AG09309 (cell line): ENCODE data around the gene FAM177A1.
"Not testable (repeated sequence)": the region's sequence is repeated elsewhere in the genome, so short reads cannot be mapped to it uniquely, and the experiment has no call there.

Source experiments
- DNase-seq: peaks from one replicate; pipeline ENCODE4 v3.0.0-alpha.2; 2010; ENCODE audit warnings: low read depth
- H3K4me3 ChIP-seq: 2 replicates; pipeline ENCODE4 v1.5.1; 2011; ENCODE audit warnings: mild to moderate bottlenecking, low read depth, low read length, moderate library complexity; ENCODE audit not compliant: control insufficient read depth
- CTCF ChIP-seq: IDR thresholded peaks from 2 replicates; pipeline ENCODE4 v1.5.1; 2011; ENCODE audit warnings: mild to moderate bottlenecking, low read depth, low read length, inconsistent platforms; ENCODE audit not compliant: insufficient read depth, control insufficient read depth; ENCODE audit errors: missing control alignments

FAM177A1 gene

GRCh38 chr14:35052637-35053036 is 6.6 kb downstream of the FAM177A1 start:
- DNase-seq, result no peak
- no peak overlapping the region for H3K4me3 ChIP-seq
- TF ChIP-seq CTCF, result no peak

- not testable (repeated sequence) for DNase-seq, H3K4me3 ChIP-seq
Measured at GRCh38 chr14:35061113-35061791, 15.2 kb downstream of the FAM177A1 start.

GRCh38 chr14:35065731-35066130 is 19.7 kb downstream of the FAM177A1 start:
- not testable (repeated sequence) for H3K4me3 ChIP-seq, DNase-seq

- no peak overlapping the region for H3K4me3 ChIP-seq
- no peak for TF ChIP-seq CTCF
- DNase-seq, result no peak
Measured at GRCh38 chr14:35068238-35069012, 22.4 kb downstream of the FAM177A1 start.

GRCh38 chr14:35072226-35072625 is 26.2 kb downstream of the FAM177A1 start:
- TF ChIP-seq CTCF, result no peak
- H3K4me3 ChIP-seq, result no peak overlapping the region
- no peak for DNase-seq

GRCh38 chr14:35073486-35073885 is 27.4 kb downstream of the FAM177A1 start:
- no peak overlapping the region for H3K4me3 ChIP-seq
- no peak for DNase-seq
- TF ChIP-seq CTCF, result no peak

- H3K4me3 ChIP-seq, result no peak overlapping the region
- TF ChIP-seq CTCF, result no peak
- no peak for DNase-seq
Measured at GRCh38 chr14:35078082-35078481, 32.0 kb downstream of the FAM177A1 start.
